ENCODE results near the gene MGRN1.
"Not testable (repeated sequence)": the region's sequence is repeated elsewhere in the genome, so short reads cannot be mapped to it uniquely, and the experiment has no call there.

Gene MGRN1

DNA sequence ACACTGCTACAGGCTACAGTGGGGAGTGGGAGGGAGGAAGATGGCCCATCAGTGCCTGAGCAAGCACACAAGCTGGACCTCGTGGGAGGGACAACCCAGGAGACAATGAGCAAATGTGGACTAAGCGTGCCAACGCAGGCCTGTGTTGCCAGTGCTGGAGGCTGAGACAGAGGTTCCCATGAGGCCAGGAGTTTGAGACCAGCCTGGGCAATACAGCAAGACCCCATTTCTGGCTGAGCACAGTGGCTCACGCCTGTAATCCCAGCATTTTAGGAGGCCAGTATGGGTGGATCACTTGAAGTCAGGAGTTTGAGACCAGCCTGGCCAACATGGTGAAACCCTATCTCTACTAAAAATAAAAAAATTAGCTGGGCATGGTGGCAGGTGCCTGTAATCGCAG lies 113.7 kb downstream of the MGRN1 start:
- not testable (repeated sequence) for DNase-seq

All from T-helper 2 cell (primary cell).